HL-60 (cell line): Measurements from ENCODE around the gene SPTBN5.

Experiments
- DNase-seq, 2 experiments: peaks; one replicate each; pipeline ENCODE4 v3.0.0-alpha.2; 2010 to 2020; ENCODE audit warnings: low read depth in 1 of 2, low spot score in 1 of 2
- H3K27ac ChIP-seq: fragments of 250-450 bp; sonication (Bioruptor Pico); replicated peaks from 2 replicates; pipeline ENCODE4 v1.5.1; 2020; ENCODE audit warnings: mild to moderate bottlenecking, moderate library complexity
- H3K27me3 ChIP-seq: fragments of 250-450 bp; sonication (Bioruptor Pico); 2 replicates; pipeline ENCODE4 v1.5.1; 2021; ENCODE audit warnings: mild to moderate bottlenecking, moderate library complexity; ENCODE audit not compliant: insufficient read depth, poor library complexity, severe bottlenecking
- H3K4me3 ChIP-seq: replicated peaks from 2 replicates; pipeline ENCODE4 v1.5.1; 2011; ENCODE audit warnings: mild to moderate bottlenecking, control low read depth, low read length; ENCODE audit not compliant: insufficient read depth
- GABPA ChIP-seq: IDR thresholded peaks from 2 replicates; pipeline ENCODE4 v1.6.1; 2012; ENCODE audit warnings: low read depth
- POLR2AphosphoS5 ChIP-seq: IDR thresholded peaks from 2 replicates; pipeline ENCODE4 v1.6.1; 2012; ENCODE audit warnings: low read depth
- SPI1 ChIP-seq: IDR thresholded peaks from 2 replicates; pipeline ENCODE4 v1.6.1; 2012; ENCODE audit warnings: low read depth, mild to moderate bottlenecking, borderline replicate concordance
- TF ChIP-seq, protein P1 (sequence below): IDR thresholded peaks from 2 replicates; pipeline ENCODE4 v1.6.1; 2012; ENCODE audit warnings: low read depth; ENCODE audit not compliant: insufficient replicate concordance
- TF ChIP-seq, protein P2 (sequence below): IDR thresholded peaks from one replicate; pipeline ENCODE4 v1.5.1; 2011; ENCODE audit warnings: low read length, control low read depth, inconsistent platforms; ENCODE audit not compliant: insufficient read depth

The SPTBN5 gene

DNA sequence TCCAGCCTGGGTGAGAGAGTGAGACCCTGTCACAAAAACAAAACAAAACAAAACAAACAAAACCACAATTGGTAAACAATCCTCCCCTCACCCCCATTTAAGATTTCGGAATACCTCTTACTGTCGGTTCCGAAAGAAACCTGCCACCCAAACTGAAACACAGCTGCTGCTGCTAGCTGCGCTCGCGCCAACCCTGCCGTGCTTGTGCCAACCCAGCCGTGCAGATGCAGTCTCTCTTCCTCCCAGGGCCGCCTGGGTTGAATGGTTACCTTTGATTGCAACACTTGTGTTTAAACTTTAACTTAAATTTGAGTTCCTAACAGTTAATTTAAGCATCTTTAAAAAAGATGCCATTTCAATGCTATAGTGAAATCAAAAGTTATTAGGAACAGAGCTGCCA lies 28.5 kb upstream of the SPTBN5 start:
- Histone ChIP-seq H3K4me3 (no peak overlapping the region), H3K27me3 (no peaks in the 10 kb centered on the region), H3K27ac (no peak overlapping the region)
- no peak for DNase-seq
- no peak for TF ChIP-seq GABPA
- no peak for TF ChIP-seq SPI1
- TF ChIP-seq POLR2AphosphoS5 = no peak
- TF ChIP-seq, protein P1, sequence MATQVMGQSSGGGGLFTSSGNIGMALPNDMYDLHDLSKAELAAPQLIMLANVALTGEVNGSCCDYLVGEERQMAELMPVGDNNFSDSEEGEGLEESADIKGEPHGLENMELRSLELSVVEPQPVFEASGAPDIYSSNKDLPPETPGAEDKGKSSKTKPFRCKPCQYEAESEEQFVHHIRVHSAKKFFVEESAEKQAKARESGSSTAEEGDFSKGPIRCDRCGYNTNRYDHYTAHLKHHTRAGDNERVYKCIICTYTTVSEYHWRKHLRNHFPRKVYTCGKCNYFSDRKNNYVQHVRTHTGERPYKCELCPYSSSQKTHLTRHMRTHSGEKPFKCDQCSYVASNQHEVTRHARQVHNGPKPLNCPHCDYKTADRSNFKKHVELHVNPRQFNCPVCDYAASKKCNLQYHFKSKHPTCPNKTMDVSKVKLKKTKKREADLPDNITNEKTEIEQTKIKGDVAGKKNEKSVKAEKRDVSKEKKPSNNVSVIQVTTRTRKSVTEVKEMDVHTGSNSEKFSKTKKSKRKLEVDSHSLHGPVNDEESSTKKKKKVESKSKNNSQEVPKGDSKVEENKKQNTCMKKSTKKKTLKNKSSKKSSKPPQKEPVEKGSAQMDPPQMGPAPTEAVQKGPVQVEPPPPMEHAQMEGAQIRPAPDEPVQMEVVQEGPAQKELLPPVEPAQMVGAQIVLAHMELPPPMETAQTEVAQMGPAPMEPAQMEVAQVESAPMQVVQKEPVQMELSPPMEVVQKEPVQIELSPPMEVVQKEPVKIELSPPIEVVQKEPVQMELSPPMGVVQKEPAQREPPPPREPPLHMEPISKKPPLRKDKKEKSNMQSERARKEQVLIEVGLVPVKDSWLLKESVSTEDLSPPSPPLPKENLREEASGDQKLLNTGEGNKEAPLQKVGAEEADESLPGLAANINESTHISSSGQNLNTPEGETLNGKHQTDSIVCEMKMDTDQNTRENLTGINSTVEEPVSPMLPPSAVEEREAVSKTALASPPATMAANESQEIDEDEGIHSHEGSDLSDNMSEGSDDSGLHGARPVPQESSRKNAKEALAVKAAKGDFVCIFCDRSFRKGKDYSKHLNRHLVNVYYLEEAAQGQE = no peak
- TF ChIP-seq, protein P2, sequence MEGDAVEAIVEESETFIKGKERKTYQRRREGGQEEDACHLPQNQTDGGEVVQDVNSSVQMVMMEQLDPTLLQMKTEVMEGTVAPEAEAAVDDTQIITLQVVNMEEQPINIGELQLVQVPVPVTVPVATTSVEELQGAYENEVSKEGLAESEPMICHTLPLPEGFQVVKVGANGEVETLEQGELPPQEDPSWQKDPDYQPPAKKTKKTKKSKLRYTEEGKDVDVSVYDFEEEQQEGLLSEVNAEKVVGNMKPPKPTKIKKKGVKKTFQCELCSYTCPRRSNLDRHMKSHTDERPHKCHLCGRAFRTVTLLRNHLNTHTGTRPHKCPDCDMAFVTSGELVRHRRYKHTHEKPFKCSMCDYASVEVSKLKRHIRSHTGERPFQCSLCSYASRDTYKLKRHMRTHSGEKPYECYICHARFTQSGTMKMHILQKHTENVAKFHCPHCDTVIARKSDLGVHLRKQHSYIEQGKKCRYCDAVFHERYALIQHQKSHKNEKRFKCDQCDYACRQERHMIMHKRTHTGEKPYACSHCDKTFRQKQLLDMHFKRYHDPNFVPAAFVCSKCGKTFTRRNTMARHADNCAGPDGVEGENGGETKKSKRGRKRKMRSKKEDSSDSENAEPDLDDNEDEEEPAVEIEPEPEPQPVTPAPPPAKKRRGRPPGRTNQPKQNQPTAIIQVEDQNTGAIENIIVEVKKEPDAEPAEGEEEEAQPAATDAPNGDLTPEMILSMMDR = no peak

DNA sequence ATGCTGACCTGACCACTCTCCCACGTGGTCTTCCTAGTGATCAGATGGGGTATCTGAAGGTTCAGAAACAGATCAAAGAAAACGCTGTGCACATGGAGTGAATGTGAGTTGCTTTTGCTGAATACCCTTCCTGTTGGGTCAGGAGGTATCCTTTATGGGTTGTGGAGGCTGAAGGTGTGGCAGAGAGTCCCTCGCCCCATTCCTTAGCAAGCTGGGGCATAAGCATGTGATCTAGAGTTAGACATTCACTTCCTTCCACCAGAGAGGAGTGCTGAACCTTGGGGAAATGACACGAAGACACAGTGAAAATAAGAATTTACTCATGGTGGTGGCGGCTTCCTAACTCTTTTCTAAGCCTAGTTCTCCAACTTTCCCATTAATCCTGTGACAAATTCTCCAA lies 27.8 kb upstream of the SPTBN5 start:
- no peaks in the 10 kb centered on the region for H3K27me3 ChIP-seq
- no peak overlapping the region for H3K27ac ChIP-seq
- no peak overlapping the region for H3K4me3 ChIP-seq
- TF ChIP-seq, protein P2 = no peak
- TF ChIP-seq GABPA = no peak
- TF ChIP-seq SPI1 = no peak
- no peak for TF ChIP-seq POLR2AphosphoS5
- DNase-seq = no peak

DNA sequence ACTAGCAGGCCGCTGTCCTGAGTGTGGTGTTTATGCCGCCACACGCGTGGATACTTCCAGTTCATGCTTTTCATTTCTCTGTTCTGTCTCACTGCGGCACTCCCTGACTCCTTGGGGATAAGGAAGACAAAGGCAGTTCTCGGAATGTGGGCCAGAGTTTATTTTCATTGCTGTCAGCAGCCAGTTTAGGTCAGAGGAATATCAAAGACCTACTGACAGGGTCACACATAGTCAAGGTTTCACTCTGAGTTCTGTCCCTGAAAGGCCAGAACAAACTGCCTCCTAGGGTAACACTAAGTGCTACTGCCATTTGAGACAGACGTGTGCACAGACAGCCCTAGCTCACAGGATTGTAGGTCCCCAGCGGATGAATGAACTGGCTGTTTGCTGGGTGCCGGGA lies 27.3 kb upstream of the SPTBN5 start:
- TF ChIP-seq GABPA (no peak), POLR2AphosphoS5 (no peak), SPI1 (no peak)
- TF ChIP-seq, protein P2 = no peak
- TF ChIP-seq, protein P1 = no peak
- no peaks in the 10 kb centered on the region for H3K27me3 ChIP-seq
- no peak for DNase-seq
- no peak overlapping the region for H3K4me3 ChIP-seq
- H3K27ac ChIP-seq = no peak overlapping the region

DNA sequence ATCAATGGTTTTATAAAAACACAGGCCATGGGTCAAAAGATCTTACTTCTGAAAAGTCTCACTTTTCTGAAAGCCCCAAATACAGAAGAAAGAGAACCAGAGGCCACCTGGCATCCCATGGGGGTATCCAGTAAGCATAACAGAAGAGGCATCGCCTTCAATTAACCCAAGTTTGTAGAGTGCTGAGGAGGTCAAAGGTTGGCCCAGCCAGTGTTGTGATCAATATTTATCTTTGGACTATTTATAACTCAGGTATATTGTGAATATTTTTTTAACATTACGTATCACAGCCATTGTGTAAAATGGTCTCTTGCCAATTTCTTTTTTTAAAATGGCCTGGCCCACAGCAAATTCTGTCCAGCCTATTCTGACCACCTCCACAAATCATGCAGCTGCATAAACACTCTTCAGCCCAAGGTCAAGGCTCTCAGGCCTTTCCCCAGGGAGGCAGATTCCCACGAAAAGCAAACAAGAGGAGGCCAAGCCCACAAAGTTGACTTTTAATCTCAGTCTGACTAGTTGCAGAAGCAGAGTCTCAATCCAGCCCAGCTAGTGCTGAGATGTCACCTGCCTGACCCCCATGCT lies 26.2 kb upstream of the SPTBN5 start:
- DNase-seq = no peak
- Histone ChIP-seq H3K27me3 (no peaks in the 10 kb centered on the region), H3K27ac (no peak overlapping the region), H3K4me3 (no peak overlapping the region)
- no peak for TF ChIP-seq POLR2AphosphoS5
- TF ChIP-seq GABPA = no peak
- no peak for TF ChIP-seq SPI1
- TF ChIP-seq, protein P2 = no peak
- TF ChIP-seq, protein P1 = no peak
